Measurements from ENCODE around the gene SIGLEC9.
"Not testable (repeated sequence)": the region's sequence is repeated elsewhere in the genome, so short reads cannot be mapped to it uniquely, and the experiment has no call there.

Gene SIGLEC9

DNA sequence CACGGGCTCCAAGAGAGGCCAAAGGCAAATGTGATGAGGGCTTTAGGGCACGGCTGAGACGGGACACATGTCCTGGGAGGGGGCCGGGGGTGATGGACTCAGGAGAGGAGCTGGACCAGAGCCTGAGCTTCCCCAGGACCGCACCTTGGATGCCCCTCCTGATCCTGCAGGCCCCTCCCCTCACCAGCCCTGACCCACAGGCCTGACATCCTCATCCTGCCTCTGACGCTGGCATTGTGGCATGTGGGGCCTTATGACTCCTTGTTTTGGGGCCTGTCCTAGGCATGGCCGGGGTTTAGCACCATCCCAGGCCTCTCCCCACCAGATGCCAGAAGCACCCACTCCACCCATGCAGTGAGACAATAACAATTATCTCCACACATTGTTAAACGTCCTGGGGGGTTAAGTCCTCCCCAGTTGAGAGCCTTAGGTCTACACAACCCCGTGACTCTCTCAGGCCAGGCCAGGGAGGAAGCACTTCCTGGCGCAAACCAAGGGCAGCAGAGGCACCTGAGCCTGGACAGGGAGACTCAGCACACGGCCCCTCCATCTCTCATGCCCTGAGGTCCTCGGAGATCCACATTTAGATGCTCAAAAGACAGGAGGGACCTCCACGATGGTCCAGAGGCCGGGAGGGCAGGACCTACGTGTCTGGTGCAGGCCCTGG, 18.2 kb downstream of the SIGLEC9 start:
- not testable (repeated sequence) for DNase-seq (ENCODE audit: extremely low read depth in 1 of 2, low read depth in 1 of 2)

DNA sequence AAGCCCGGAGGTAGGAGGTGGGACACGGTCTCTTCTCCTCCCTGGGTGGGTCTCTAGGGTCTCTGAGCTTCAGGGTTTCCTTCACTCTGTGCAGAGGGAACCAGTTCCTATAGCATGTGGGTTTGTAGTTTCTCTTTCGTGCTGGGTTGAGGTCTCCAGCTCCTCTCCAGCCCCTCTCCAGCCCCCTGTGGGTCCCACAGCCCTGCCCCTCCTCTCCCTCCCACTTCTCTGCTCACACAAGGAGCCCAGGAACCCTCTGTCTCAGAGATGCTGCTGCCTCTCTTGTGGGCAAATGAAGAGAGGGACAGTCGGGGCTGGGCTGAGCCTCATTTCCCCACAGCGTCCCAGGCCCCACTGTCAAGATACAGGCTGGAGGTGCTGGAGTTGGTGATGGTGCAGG, 18.8 kb downstream of the SIGLEC9 start:
- no peak for DNase-seq (ENCODE audit: extremely low read depth in 1 of 2, low read depth in 1 of 2)

DNA sequence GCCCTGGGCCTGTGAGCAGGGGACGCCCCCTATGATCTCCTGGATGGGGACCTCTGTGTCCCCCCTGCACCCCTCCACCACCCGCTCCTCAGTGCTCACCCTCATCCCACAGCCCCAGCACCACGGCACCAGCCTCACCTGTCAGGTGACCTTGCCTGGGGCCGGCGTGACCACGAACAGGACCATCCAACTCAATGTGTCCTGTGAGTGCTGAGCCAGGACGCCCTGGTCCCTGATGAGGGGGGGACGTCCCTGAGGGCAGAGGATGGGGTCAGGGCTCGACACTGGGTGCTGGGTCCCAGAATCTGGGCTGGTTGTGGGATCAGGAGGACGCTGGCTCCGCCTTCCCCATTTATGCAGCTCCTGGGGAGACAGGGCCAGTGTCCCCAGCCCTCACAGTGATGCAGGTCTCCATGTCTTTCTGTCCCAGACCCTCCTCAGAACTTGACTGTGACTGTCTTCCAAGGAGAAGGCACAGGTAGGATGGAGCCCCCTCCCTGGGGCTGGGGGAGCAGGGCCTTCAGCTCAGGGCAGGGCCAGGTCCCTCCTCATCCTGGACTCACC, 19.9 kb downstream of the SIGLEC9 start:
- DNase-seq (ENCODE audit: extremely low read depth in 1 of 2, low read depth in 1 of 2): no peak

DNA sequence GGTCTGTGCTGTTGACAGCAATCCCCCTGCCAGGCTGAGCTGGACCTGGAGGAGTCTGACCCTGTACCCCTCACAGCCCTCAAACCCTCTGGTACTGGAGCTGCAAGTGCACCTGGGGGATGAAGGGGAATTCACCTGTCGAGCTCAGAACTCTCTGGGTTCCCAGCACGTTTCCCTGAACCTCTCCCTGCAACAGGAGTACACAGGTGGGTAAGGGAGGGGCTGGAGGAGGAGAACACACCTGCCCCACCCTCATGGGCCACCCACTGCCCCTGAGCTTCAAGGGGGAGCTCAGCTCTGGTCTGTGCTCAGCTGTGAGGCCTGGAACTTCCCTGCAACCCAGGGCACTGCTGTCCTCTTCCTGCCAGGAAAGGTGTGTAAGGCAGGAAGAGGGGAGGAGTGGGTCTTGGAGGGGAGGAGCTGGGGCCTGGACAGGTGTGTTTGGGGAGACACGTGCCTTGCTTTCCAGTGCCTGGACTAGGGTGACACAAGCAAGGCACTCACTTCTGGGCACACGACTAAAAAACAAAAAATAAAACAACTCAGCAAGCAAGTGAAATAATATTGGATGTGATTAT, 21.3 kb downstream of the SIGLEC9 start:
- no peak for DNase-seq (ENCODE audit: extremely low read depth in 1 of 2, low read depth in 1 of 2)

DNA sequence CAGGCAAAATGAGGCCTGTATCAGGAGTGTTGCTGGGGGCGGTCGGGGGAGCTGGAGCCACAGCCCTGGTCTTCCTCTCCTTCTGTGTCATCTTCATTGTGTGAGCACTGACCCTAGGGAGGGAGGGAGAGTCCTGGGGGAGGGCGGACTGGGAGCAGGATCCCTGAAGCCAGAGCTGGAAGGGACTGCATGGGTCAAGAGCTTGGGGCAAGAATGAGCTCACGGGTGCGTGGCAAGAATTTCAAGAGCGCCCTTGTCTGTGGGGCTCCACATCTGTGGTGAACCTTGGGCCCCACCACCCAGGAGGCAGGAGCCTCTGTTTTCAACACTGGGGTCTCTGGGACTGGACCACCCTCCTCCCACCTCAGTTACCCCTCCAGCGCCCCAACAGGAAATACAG, 22.0 kb downstream of the SIGLEC9 start:
- no peak for DNase-seq (ENCODE audit: extremely low read depth in 1 of 2, low read depth in 1 of 2)

DNA sequence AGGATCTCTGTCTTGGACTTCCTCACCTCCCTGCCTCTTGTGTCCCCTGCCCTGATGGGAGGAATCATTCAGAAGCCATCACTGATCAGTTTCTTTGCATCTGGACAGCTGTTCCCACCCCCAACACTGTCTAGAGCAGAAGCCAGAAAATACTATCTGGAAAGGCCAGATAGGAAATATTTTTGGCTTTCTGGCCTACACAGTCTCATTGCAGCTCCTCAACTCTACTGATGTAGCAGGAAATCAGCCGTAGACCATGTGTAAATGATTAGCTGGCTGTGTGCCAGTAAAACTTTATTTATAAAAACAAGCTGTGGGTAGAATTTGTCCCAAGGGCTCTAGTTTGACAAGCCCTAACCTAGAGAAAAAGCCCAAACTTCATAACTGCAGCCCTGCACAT, 23.0 kb downstream of the SIGLEC9 start:
- DNase-seq (ENCODE audit: extremely low read depth in 1 of 2, low read depth in 1 of 2): no peak

DNA sequence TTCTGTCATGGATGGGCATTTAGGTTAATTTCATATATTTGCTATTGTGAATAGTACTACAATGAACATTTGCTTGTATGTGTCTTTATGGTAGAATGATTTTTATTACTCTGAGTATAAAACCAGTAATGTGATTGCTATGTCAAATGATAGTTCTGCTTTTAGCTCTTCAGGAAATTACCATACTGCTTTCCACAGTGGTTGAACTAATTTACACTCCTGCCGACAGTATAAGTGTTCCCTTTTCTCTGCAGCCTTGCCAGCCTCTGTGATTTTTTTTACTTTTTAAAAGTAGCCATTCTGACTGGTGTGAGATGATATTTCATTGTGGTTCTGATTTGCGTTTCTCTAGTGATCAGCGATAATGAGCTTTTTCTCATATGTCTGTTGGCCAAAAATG, 23.9 kb downstream of the SIGLEC9 start:
- no peak for DNase-seq (ENCODE audit: extremely low read depth in 1 of 2, low read depth in 1 of 2)

DNA sequence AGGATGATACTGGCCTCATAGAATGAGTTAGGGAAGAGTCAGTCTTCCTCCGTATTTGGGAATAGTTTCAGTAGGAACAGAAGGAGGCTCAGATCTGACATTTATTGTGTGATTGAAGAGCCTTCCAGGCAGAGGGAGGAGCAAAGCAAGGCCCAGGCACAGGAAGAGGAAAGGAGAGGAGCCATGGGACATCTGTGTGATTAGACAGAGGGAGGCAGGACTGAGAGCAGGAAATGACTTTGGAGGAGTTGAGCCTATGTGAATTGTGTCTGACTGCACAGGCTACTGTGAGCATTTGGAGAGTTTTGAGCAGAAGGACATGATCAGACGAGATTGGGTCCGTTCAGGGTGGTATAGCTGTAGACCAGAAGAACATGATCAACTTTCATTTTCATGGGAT, 25.9 kb downstream of the SIGLEC9 start:
- DNase-seq (ENCODE audit: extremely low read depth in 1 of 2, low read depth in 1 of 2): no peak

DNA sequence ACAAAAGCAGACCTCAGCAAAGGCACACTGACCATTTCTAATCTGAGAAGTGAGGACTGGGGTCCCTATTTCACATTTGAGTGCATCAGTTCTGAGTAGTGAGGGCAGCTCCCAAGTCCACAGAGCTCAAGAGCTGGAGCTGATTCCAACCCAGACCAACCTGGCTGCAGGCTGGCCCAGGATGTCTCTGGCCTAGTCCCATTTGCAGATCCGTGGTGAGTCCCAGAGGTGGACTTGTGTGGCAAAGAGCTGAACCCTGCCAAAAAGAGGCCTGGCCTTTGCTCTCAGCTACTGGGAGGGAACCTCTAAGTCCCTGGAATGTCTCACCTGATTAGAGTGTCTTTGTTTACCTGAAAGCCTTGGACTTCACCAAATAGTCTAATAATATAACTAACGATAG, 32.0 kb downstream of the SIGLEC9 start:
- DNase-seq (ENCODE audit: extremely low read depth in 1 of 2, low read depth in 1 of 2): no peak

DNA sequence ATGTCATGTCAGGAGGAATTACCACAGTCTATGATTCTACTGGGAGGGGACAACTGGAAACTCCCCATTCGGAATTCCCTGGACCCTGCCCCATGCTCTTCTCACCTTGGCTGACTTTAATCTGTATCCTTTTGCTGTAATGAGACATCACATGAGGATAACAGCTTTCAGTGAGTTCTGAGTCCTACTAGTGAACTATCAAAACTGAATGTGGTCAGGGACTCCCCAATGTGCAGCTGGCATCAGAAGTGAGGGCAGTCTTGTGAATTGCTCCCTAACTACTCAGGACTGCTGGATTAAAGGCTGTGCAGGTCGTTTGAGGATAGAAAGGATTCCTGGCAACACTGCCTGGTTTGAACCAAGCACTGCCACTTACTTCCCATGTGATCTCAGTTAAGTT, 32.6 kb downstream of the SIGLEC9 start:
- DNase-seq (ENCODE audit: extremely low read depth in 1 of 2, low read depth in 1 of 2): no peak

DNA sequence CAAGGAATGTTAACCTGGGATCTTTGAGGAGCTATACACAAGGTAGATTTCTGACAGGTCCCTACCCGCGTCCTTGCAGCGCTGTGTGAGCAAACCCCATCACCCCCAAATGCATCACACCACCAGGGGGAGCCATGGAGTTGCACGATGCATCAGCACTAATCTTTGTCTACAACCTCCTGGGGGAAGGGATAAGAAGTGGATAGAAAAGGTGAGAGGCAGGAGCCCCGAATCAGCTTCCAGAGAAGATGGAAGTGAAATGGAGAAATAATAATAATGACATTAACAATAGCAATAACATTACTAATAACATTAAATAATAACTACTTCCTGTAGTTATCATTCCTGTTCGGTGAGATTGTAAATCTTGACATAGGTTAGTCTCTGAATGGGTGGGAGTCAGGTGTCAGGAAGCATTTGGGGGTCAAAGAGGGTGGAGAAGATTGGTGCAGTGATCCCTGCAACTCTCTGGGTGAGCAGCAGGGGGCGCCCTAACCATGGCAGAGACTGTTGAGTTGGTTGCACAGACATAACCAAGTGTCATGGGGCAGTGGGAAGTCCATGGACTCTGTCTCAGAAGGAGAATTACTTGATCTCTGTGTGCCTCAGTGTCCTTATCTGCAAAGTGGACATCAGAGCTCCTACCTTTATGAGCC, 33.9 kb downstream of the SIGLEC9 start:
- DNase-seq (ENCODE audit: extremely low read depth in 1 of 2, low read depth in 1 of 2): peak; percentile 39 to 68

DNA sequence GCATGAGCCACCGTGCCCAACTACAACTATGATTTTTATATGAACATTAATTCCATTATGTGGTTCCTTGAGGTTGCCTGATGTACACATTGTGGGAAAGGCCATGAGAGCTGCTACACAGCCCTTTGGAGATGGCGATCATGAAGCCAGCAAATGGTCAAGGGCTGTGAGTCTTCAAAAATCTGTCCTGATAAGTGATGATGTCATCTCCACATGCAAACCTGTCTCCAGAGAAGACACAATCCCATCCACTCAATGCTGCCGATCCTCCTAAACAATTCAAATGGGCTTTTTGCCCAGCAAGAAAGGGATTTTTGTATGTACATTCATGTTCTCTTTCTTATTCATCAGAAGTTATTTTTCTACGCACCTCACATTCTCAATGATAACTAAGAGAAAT, 35.0 kb downstream of the SIGLEC9 start:
- no peak for DNase-seq (ENCODE audit: extremely low read depth in 1 of 2, low read depth in 1 of 2)

DNA sequence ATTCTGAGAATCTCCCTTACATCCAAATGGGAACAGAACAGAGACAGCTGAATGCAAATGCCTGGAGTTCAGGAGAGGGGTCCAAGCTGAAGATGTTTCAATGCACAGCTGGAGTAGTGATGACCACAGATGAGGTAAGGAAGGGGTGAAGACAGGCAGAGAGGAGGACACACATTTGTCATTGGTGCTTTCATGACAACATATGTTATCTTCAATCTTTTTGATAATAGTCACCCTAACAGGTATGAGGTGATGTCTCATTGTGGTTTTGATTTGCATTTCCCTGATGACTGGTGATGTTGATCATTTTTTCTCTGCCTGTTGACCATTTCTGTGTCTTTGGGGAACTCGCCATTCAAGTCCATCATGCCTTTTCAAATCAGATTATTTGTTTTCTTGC, 36.6 kb downstream of the SIGLEC9 start:
- DNase-seq (ENCODE audit: extremely low read depth in 1 of 2, low read depth in 1 of 2): no peak

DNA sequence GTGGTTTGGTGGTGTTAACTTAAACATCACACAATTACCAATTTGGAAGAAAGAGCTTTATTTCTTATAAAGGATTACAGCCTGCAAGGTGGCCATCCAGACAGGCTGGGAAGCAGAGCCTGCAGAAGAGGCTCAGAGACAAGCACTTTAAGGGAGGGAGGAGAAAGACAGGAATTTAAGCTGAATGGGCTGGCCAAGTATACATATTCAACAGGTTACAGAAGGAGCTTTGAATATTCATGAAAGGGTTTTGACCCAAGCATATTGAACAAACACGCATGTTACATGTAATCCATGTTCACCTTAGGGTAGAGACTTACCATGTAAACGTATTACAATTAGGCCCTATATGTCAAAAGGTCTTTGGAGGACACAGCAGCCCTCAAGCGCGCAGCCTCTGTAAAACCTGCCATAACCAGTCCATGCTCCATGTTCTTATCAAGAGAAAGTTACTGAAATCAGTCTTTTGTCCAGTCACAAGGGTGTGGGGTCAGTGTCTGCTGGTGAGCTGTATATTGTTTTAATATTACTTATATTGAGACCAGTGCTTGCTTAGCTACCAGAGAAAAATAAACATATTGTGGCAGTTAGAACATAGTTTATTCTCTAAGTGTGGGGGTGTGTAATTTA, 37.3 kb downstream of the SIGLEC9 start:
- no peak for DNase-seq (ENCODE audit: extremely low read depth in 1 of 2, low read depth in 1 of 2)

DNA sequence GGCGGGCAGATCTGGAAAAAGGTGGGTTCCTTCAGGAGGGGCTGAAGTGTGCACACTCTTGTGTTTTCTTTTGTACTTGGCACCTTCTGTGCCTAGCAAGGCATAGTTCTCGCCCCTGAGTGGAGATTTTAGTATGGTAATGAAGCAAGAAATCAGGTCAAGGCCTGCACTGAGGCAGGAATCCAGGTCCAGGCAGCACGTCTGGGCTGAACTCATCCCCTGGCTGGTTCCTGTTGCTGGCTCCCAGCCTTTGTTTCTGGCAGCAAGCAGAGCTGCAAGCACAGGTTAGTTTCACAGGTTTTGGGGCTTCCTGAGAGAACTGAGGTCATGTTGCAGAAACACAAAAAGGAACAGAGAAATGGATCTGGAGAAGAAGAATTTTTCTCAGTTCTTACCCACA, 38.6 kb downstream of the SIGLEC9 start:
- DNase-seq (ENCODE audit: extremely low read depth in 1 of 2, low read depth in 1 of 2): no peak

DNA sequence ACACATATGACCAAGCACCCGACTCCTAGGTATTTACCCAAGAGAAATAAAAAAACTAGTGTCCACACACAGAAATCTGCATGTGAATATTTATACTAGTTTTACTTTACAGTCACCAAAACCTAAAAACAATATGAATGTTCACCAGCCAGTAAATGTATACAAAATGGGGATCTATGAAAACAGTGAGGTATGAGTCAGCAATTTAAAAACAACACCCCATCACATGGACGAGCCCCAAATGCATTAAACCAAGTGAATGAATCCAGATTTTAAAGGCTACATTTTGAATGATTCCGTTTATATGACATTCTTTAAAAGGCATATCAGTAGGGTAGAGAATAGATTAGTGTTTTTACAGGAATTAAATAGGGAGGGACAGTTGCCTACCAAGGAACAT, 39.5 kb downstream of the SIGLEC9 start:
- no peak for DNase-seq (ENCODE audit: extremely low read depth in 1 of 2, low read depth in 1 of 2)

DNA sequence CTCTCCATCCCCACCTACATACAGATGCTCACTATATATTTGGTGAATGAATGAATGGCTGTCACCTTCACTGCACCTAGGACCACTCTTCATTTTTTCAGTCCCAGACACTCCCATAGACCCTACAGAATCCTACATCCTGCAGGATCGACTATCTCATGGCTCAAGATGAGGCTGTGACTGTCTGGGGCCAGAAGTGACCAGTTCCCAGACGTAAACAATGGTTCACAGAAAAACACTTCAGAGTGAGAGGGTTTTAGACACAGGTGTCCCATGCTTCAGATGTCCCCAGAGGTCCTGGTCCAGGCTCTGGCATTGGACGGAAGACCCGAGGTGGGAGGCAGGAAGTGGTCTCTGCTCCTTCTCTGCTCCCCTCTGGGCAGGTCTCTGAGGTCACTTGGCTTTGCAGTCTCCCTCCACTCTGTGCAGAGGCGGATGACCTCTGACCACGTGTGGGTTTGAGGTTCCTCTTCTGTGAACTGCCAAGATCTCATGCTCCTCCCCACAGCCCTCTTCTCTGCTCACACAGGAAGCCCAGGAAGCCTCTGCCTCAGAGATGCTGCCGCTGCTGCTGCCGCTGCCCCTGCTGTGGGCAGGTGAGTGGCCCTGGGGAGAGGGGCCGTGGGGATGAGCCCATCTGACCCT, 42.3 kb downstream of the SIGLEC9 start:
- DNase-seq (ENCODE audit: extremely low read depth in 1 of 2, low read depth in 1 of 2): peak in 1 of 2 donors; percentile 15

DNA sequence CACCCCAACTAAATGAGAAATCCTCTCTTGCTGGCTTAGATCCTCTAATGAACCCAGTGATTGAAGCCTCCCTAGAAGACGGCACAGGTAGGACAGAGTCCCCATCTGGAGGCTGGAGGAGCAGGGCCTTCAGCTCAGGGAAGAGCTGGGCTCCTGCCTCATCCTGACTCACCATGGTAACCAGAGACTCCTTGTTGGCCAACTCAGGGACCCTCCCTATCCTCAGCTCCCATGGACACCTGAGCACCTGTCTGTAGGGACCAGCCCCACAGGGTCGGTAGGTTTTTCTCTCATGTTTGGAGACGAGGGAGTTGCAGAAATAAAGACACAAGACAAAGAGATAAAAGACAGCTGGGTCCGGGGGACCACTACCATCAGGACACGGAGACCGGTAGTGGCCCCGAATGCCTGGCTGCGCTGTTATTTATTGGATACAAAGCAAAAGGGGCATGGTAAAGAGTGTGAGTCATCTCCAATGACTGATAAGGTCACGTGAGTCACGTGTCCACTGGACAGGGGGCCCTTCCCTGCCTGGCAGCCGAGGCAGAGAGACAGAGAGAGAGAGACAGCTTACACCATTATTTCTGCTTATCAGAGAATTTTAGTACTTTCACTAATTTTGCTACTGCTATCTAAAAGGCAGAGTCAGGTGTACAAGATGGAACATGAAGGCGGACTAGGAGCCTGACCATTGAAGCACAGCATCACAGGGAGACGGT, 44.0 kb downstream of the SIGLEC9 start:
- DNase-seq (ENCODE audit: extremely low read depth in 1 of 2, low read depth in 1 of 2): no peak

DNA sequence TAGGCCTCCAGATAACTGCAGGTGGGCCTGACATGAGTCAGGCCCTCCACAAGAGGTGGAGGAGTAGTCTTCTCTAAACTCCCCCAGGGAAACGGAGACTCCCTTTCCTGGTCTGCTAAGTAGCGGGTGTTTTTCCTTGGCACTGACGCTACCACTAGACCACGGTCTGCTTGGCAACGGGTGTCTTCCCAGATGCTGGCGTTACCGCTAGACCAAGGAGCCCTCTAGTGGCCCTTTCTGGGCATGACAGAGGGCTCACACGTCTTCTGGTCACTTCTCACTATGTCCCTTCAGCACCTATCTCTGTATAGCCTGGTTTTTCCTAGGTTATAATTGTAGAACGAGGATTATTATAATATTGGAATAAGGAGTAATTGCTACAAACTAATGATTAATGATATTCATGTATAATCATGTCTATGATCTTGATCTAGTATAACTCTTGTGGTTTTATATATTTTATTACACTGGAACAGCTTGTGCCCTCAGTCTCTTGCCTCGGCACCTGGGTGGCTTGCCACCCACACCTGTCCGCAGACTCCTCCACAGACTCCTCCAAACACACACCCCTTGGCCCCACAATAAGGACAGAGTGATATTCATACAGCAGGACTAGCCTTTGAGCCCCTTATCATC, 44.7 kb downstream of the SIGLEC9 start:
- DNase-seq (ENCODE audit: extremely low read depth in 1 of 2, low read depth in 1 of 2): peak; percentile 19 to 41

DNA sequence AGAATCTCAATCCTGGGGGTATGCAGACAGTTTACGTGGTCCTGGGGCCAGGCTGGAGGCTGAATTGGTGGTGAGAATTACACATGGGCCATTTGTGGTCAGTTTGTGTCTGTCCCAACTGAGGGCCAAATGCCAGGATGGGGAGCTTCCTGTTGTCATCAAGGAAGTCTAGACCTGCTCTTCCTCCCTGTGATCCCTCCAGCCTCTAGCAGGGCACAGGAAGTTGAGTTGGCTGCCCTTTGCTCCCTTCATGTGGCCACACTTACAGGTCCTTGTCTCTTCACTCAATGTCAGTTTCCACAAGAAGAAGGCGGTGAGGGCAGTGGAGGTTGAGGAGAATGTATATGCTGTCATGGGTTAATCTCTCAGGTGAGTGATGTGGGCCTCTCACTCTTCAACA, 47.5 kb downstream of the SIGLEC9 start:
- DNase-seq (ENCODE audit: extremely low read depth in 1 of 2, low read depth in 1 of 2): no peak

All from activated CD8-positive, alpha-beta memory T cell treated with anti-CD3 and anti-CD28 coated beads for 1 hour (primary cell).